Measurements from ENCODE around the gene TTLL11. TPM values are rescaled to one million over a fixed set of nuclear protein-coding genes. Genes with fewer than 3 reads are reported as not detected.

TTLL11 gene
- total RNA-seq, 1 experiment from 2014 or later, result 7.0 TPM

- H3K27me3 ChIP-seq (ENCODE audit: low read length), result no peaks in the 10 kb centered on the region
- no peak overlapping the region for H3K4me3 ChIP-seq (ENCODE audit: low read length)
- no peak for TF ChIP-seq EZH2phosphoT487 (IDR thresholded peaks at IDR 0.05; ENCODE audit: borderline replicate concordance, low read length)
- no peak for TF ChIP-seq CTCF (conservative IDR thresholded peaks at IDR 0.05; ENCODE audit: low read depth, low read length)
- no peak for TF ChIP-seq EZH2 (IDR thresholded peaks at IDR 0.05; ENCODE audit: low read length, unreplicated experiment)
- H2AFZ ChIP-seq (ENCODE audit: low read length), result no peak overlapping the region
- no peaks in the 10 kb centered on the region for H3K36me3 ChIP-seq (ENCODE audit: low read depth, low read length)
- H3K4me1 ChIP-seq (ENCODE audit: insufficient read depth, low read length), result no peaks in the 10 kb centered on the region
- no peaks in the 10 kb centered on the region for H3K9me3 ChIP-seq (ENCODE audit: low read length)
- H3K27ac ChIP-seq (ENCODE audit: low read length), result no peak overlapping the region
- no peak overlapping the region for H3K4me2 ChIP-seq (ENCODE audit: low read length)
- no TSS peak for BruUV-seq (replicated peaks)
- ChIA-PET CTCF (no interaction called here), POLR2A (ENCODE audit: unreplicated experiment) (no interaction called here)
- ATAC-seq, result no peak
- H3K9ac ChIP-seq (ENCODE audit: low read length), result no peak overlapping the region
- no peaks in the 10 kb centered on the region for H4K20me1 ChIP-seq (ENCODE audit: low read length)
- intact Hi-C loops (cut with micrococcal nuclease), result no loop called here
- H3K9me2 ChIP-seq (replicated peaks; ENCODE audit: low read length), result no peaks in the 10 kb centered on the region
- no peaks in the 10 kb centered on the region for H3K79me2 ChIP-seq (ENCODE audit: low read length)
- DNase-seq, result no peak
- no peaks in the 10 kb centered on the region for H3F3A ChIP-seq (ENCODE audit: low read length, unreplicated experiment)
Measured at GRCh38 chr9:121808781-121809180, 284.3 kb downstream of the TTLL11 start.

GRCh38 chr9:121807823-121808278, 285.3 kb downstream of the TTLL11 start:
- TF ChIP-seq CTCF (conservative IDR thresholded peaks at IDR 0.05; ENCODE audit: low read depth, low read length) (no peak), EZH2phosphoT487 (IDR thresholded peaks at IDR 0.05; ENCODE audit: borderline replicate concordance, low read length) (no peak), EZH2 (IDR thresholded peaks at IDR 0.05; ENCODE audit: low read length, unreplicated experiment) (no peak)
- Histone ChIP-seq H3K27me3 (ENCODE audit: low read length) (no peaks in the 10 kb centered on the region), H3K4me1 (ENCODE audit: insufficient read depth, low read length) (no peaks in the 10 kb centered on the region), H3K27ac (ENCODE audit: low read length) (no peak overlapping the region), H3K36me3 (ENCODE audit: low read depth, low read length) (no peaks in the 10 kb centered on the region), H4K20me1 (ENCODE audit: low read length) (no peaks in the 10 kb centered on the region), H3F3A (ENCODE audit: low read length, unreplicated experiment) (no peaks in the 10 kb centered on the region), H3K4me2 (ENCODE audit: low read length) (no peak overlapping the region), H2AFZ (ENCODE audit: low read length) (no peak overlapping the region), H3K79me2 (ENCODE audit: low read length) (no peaks in the 10 kb centered on the region), H3K9ac (ENCODE audit: low read length) (no peak overlapping the region), H3K4me3 (ENCODE audit: low read length) (no peak overlapping the region), H3K9me3 (ENCODE audit: low read length) (no peaks in the 10 kb centered on the region), H3K9me2 (replicated peaks; ENCODE audit: low read length) (no peaks in the 10 kb centered on the region)
- no peak for DNase-seq
- ATAC-seq, result no peak
- POLR2A ChIA-PET (ENCODE audit: unreplicated experiment), result no interaction called here
- no TSS peak for BruUV-seq (replicated peaks)
- intact Hi-C loops (cut with micrococcal nuclease), result no loop called here
- CTCF ChIA-PET, result no interaction called here

GRCh38 chr9:121807069-121807822, 285.9 kb downstream of the TTLL11 start:
- POLR2A ChIA-PET (ENCODE audit: unreplicated experiment), result no interaction called here

More at GRCh38 chr9:121807069-121807822, 285.9 kb downstream of the TTLL11 start:
- no peak for DNase-seq
- TF ChIP-seq EZH2phosphoT487 (IDR thresholded peaks at IDR 0.05; ENCODE audit: borderline replicate concordance, low read length) (no peak), CTCF (conservative IDR thresholded peaks at IDR 0.05; ENCODE audit: low read depth, low read length) (no peak), EZH2 (IDR thresholded peaks at IDR 0.05; ENCODE audit: low read length, unreplicated experiment) (no peak)
- Histone ChIP-seq H3K36me3 (ENCODE audit: low read depth, low read length) (no peaks in the 10 kb centered on the region), H3K27ac (ENCODE audit: low read length) (no peak overlapping the region), H3K27me3 (ENCODE audit: low read length) (no peaks in the 10 kb centered on the region), H3K4me1 (ENCODE audit: insufficient read depth, low read length) (no peaks in the 10 kb centered on the region), H3K4me2 (ENCODE audit: low read length) (no peak overlapping the region), H3K9me2 (replicated peaks; ENCODE audit: low read length) (no peaks in the 10 kb centered on the region), H3K79me2 (ENCODE audit: low read length) (no peaks in the 10 kb centered on the region), H3K9ac (ENCODE audit: low read length) (no peak overlapping the region), H3F3A (ENCODE audit: low read length, unreplicated experiment) (no peaks in the 10 kb centered on the region), H3K9me3 (ENCODE audit: low read length) (no peaks in the 10 kb centered on the region), H3K4me3 (ENCODE audit: low read length) (no peak overlapping the region), H2AFZ (ENCODE audit: low read length) (no peak overlapping the region), H4K20me1 (ENCODE audit: low read length) (no peaks in the 10 kb centered on the region)
- CTCF ChIA-PET, result no interaction called here
- ATAC-seq, result no peak
- no TSS peak for BruUV-seq (replicated peaks)
- intact Hi-C loops (cut with micrococcal nuclease), result no loop called here
